IPS-11a (cell line): ENCODE data around the gene MAP3K21.

Source experiments
- H3K4me3 ChIP-seq: one replicate; pipeline ENCODE4 v1.5.1; 2013; ENCODE audit warnings: low read depth, low read length, control low read depth

The MAP3K21 gene

GRCh38 chr1:233323718-233324117, 3.8 kb upstream of the MAP3K21 start:
- H3K4me3 ChIP-seq, result no peak overlapping the region

- no peak overlapping the region for H3K4me3 ChIP-seq
Measured at GRCh38 chr1:233326319-233326718, 1.2 kb upstream of the MAP3K21 start.

- H3K4me3 ChIP-seq, result peak overlapping the region; percentile 33
Measured at GRCh38 chr1:233326811-233327650, 493 bp upstream of the MAP3K21 start.

- peak overlapping the region; percentile 56 for H3K4me3 ChIP-seq
Measured at GRCh38 chr1:233328142-233328921, 808 bp downstream of the MAP3K21 start.

GRCh38 chr1:233331676-233332519, 4.4 kb downstream of the MAP3K21 start:
- H3K4me3 ChIP-seq, result no peak overlapping the region

GRCh38 chr1:233333086-233333485, 5.6 kb downstream of the MAP3K21 start:
- no peak overlapping the region for H3K4me3 ChIP-seq

- H3K4me3 ChIP-seq, result no peak overlapping the region
Measured at GRCh38 chr1:233334092-233334491, 6.6 kb downstream of the MAP3K21 start.

- no peak overlapping the region for H3K4me3 ChIP-seq
Measured at GRCh38 chr1:233336554-233337456, 9.3 kb downstream of the MAP3K21 start.

- no peak overlapping the region for H3K4me3 ChIP-seq
Measured at GRCh38 chr1:233337505-233337904, 10.0 kb downstream of the MAP3K21 start.

- no peak overlapping the region for H3K4me3 ChIP-seq
Measured at GRCh38 chr1:233338102-233338501, 10.6 kb downstream of the MAP3K21 start.

- no peak overlapping the region for H3K4me3 ChIP-seq
Measured at GRCh38 chr1:233340031-233340555, 12.6 kb downstream of the MAP3K21 start.

GRCh38 chr1:233340966-233341516, 13.5 kb downstream of the MAP3K21 start:
- no peak overlapping the region for H3K4me3 ChIP-seq

- no peak overlapping the region for H3K4me3 ChIP-seq
Measured at GRCh38 chr1:233342086-233342485, 14.6 kb downstream of the MAP3K21 start.

- no peak overlapping the region for H3K4me3 ChIP-seq
Measured at GRCh38 chr1:233343262-233343661, 15.7 kb downstream of the MAP3K21 start.

GRCh38 chr1:233347338-233347737, 19.8 kb downstream of the MAP3K21 start:
- H3K4me3 ChIP-seq, result no peak overlapping the region

GRCh38 chr1:233349137-233349536, 21.6 kb downstream of the MAP3K21 start:
- H3K4me3 ChIP-seq, result no peak overlapping the region

GRCh38 chr1:233354983-233355382, 27.5 kb downstream of the MAP3K21 start:
- H3K4me3 ChIP-seq, result no peak overlapping the region

- H3K4me3 ChIP-seq, result no peak overlapping the region
Measured at GRCh38 chr1:233355841-233356704, 28.5 kb downstream of the MAP3K21 start.

GRCh38 chr1:233356705-233356987, 29.1 kb downstream of the MAP3K21 start:
- H3K4me3 ChIP-seq, result no peak overlapping the region
